Retina (tissue), 1 donor: Measurements from ENCODE around the gene METTL8.
"Not testable (repeated sequence)": the region's sequence is repeated elsewhere in the genome, so short reads cannot be mapped to it uniquely, and the experiment has no call there.

ENCODE experiments used
- DNase-seq: peaks from one replicate; pipeline ENCODE4 v3.0.0-alpha.2; 2016

The METTL8 gene

DNA sequence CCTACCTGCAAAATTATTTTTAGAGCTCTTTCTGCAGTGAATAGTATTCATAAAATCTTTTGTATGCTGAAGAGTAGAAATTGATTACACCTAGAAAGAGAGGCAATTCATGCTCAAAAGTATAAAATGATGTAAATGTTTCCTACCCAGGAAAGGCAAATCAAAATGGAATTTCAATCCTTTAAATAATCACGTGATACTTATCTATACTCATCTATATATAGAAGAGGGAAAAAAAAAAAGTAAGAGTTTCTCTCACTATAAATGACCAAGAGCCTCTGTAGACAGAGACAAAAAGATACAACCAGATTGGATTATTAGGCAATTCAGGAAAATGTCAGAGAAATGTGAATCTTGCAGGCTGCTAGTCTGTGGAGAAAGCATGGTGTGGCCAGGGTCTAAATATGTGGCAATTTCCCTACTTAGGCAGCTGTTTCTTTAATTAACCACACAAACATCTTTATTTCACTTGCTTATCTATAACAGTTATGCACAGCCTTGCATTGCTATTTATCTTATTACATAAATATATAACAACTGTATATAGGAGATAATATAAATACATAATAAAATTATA is 39.5 kb downstream of the METTL8 start:
- DNase-seq = no peak

GRCh38 chr2:171393487-171393886 is 40.3 kb downstream of the METTL8 start:
- no peak for DNase-seq

GRCh38 chr2:171391532-171391931 is 42.3 kb downstream of the METTL8 start:
- DNase-seq = no peak

DNA sequence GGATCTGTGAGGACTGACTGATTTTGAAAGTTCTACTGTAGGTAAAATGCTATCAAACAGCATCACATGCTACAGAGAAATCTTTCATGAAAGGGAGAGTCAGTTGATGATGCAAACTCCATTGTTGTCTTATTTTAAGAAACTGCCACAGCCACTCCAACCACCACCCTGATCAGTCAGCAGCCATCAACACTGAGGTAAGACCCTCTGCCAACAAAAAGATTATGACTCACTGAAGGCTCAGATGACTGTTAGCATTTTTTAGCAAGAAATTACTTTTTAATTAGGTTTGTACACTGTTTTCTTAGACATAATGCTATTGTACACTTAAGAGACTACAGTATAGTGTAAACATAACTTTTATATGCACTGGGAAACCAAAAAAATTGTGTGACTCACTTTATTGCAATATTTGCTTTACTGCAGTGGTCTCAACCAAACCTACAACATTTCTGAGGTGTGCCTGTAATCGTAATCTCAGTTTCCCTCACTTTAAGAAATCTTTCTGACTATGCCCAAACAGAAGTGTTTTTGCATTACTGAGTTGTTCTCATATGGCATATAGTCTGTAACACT is 42.8 kb downstream of the METTL8 start:
- no peak for DNase-seq

DNA sequence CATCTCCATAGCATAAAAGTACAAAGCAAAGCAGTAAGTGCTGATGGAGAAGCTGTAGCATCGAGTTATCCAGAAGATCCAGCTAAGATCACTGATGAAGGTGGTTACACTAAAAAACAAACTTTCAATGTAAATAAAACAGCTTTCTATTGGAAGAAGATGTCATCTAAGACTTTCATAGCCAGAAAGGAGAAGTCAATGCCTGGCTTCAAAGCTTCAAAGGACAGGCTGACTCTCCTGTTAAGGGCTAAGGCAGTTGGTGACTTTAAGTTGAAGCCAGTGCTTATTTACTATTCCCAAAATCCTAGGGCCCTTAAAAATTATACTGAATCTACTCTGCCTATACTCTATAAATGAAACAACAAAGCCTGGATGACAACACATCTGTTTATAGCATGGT is 44.0 kb downstream of the METTL8 start:
- DNase-seq = no peak

GRCh38 chr2:171389325-171389724 is 44.5 kb downstream of the METTL8 start:
- DNase-seq = no peak

DNA sequence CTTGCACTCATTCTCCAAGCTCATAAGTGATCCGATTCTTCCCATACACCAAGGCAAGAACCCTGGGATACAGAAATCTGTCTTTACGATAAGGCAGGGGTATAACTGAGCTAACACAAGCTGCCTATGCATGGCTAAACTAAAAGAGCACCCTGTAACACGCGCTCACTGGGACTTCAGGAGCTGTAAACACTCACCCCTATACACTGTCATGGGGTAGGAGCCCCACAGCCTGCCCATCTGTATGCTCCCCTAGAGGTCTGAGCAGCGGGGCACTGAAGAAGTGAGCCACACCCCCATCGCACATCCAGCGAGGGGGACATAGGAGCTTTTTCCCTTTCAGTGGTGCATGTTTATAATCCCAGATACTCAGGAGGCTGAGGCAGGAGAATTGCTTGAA is 46.7 kb downstream of the METTL8 start:
- no peak for DNase-seq

DNA sequence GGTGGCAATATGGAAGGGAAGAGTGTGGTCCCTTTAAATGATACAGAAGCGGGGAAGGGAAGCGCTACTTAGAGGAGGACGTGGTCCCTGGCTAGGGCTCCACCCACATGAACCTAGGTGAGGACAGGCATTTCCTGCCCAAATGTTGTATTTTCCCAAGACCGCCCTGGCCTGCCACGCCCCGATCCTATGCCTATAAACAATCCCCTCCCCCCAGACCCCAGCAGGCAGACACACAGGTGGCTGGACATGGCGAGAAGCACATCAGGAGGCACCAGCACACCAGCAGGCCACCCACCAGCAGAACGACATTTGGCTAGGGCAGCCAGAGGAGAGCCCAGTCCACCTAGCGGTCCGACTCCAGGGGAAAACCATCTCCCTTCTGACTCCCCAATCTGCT is 47.2 kb downstream of the METTL8 start:
- DNase-seq = no peak

DNA sequence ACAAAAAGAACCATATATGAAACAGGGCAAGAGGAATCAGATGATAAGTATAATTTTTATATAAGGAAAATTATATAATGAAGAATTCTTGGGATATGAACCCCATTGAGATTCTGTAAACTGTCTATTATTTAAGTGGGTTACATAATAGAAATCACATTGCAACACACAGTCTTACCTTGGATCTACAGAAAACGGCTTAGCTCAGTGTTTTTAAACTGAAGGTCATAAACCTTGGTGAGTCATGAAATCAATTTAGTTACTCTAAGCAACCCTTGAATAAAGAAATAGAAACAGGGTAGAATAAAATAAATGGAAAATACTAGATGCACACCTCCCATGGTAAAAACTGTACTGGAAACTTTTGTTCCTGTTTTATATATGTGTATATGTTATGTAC is 50.7 kb downstream of the METTL8 start:
- DNase-seq = no peak

DNA sequence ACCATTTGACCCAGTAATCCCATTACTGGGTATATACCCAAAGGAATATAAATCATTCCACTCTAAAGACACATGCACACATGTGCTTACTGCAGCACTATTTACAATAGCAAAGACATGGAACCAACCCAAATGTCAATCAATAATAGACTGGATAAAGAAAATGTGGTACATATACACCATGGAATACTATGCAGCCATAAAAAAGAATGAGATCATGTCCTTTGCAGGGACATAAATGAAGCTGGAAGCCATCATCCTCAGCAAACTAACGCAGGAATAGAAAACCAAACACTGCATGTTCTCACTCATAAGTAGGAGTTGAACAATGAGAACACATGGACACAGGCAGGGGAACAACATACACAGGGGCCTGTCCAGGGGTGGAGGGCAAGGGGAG is 51.6 kb downstream of the METTL8 start:
- not testable (repeated sequence) for DNase-seq

- not testable (repeated sequence) for DNase-seq
These were observed 55.9 kb downstream of the METTL8 start for GRCh38 chr2:171377852-171378251.

DNA sequence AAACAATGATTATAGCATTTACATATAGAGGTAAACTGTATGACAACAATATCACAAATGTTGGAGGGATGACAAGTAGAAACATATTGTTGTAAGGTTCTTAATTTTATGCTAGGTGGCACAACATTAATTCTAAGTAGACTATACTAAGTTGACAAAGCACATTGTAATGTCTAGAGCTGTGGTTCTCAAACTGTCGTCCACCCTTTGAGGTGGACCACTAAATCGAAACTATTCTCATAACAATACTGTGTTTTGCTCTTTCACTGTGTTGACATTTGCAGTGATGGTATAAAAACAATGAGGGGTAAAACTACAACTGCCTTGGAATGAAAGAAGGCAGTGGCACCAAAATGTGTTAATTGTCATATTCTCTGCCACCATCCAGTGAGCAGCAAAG is 66.1 kb downstream of the METTL8 start:
- DNase-seq = no peak

GRCh38 chr2:171365778-171366177 is 68.0 kb downstream of the METTL8 start:
- no peak for DNase-seq

GRCh38 chr2:171365232-171365631 is 68.6 kb downstream of the METTL8 start:
- no peak for DNase-seq

DNA sequence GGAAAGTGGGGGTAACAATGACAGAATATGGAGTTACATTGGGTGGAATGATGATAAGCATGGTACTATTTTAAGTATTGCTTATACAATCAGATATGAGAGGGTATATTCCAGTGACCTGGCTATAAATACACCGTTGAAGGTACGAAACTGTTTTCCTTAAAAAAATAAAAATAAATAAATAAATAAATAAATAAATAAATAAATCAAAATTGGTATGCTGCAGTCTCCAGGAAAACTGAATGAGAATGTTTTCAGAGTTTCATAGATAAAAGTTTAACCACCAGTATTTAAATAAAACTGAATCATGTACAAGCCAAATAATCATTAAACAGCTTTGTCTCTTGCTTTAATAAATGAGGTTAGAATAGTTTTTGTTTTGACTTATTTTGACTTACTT is 71.4 kb downstream of the METTL8 start:
- DNase-seq = no peak

- no peak for DNase-seq
These were observed 72.9 kb downstream of the METTL8 start for GRCh38 chr2:171360905-171361304.

GRCh38 chr2:171353746-171354145 is 80.0 kb downstream of the METTL8 start:
- DNase-seq = not testable (repeated sequence)

- DNase-seq = no peak
These were observed 85.7 kb downstream of the METTL8 start for GRCh38 chr2:171348056-171348455.

- no peak for DNase-seq
These were observed 86.2 kb downstream of the METTL8 start for GRCh38 chr2:171347591-171348032.

DNA sequence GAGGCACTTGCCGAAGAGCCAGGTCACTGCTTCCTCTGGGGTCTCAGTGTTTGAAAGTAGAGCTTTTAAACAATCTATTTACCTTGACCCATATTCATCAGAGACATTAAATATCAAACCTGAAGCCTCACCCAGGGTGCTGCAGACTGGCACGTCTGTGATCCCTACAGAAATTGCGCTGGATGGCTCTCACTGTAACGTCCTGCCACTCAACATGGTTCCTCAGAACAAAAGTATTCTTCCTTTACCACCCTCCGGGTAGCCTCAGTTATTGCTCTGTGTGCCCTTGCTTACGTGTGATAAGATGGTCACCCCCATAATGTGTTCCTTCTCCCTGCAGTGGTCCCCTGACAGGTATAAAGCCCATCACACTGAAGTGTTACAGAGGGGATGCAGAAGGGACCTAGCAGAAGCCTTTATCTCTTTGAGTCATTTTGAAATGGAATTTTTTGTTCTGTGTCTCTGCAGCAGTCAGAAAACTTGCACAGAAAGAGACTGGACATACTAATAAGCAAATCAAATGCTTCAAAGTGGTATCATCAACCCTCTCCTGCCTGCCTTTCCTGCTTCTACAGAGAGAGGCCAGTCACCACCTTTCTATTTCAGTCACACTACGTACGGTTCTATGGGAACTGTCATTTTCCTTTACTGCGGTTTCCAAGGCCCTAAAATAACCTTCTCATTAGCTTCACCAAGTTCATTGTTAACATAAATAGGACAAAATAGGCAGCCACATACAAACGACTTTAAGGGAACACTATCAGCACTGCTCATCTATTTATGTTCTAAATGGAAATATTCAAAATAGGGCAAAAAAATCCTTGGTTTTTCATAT is 86.8 kb downstream of the METTL8 start:
- no peak for DNase-seq

DNA sequence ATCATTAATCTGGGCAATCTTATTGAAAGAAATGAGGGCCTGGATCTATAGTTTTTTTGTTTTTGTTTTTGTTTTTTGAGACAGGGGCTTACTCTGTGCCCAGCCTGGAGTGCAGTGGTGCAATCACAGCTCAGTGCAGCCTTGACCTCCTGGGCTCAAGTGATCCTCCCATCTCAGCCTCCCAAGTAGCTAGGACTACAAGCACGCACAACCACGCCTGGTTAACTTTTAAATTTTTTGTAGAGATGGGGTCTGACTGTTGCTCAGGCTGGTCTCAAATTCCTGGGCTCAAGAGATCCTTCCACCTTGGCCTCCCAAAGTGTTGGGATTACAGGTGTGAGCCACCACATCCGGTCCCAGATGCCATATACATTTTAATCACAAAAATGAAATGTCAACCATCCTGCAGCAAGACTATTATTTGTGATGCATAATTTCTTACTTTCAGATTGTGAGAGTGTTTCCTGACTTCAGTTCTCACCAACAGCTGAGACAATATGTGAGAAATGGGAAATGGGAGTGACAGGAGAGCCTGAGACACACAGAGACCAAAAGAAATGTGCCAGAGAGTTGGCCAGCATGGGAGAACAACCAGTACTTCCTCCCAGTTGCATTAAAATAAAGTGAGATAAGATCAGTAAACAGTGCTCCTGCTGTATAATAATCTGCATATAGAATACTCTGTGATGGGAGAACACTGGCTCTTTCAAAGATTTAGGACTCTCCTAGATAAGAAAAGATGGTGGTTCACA is 87.6 kb downstream of the METTL8 start:
- no peak for DNase-seq

DNA sequence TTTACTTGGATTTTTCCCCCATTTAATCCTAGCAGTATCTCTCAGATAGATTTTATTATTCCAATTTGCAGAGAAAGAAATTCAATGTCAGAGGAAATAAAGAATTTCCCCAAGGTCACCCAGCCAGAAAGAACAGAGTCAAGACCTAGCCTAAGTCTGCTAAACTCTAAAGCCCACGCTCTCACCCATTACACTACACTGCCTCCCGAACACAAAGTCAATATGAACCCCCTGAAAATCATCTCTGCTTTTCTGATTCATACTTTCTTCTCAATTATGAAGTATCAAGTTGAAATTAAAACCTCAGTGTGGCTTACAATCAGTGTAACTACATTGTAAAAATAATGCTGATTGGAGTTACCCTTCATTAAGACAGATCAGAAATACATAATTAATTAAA is 89.6 kb downstream of the METTL8 start:
- no peak for DNase-seq

DNA sequence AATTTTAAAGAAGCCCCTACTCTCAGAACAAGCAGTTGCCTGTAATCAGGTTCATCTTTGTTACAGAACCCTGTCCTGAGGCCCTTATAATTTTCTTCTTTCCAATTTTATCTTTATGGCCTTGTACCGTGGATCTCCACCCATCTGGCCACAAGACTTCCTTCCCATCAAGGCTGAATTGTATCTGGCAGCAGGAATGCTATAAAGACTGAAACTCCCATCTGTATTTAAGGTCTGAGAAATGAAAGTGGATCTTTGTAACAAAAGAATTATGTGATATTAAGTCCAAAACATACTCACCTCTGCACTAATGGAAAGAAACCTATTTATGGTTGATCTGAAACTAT is 91.8 kb downstream of the METTL8 start:
- no peak for DNase-seq
